Activated CD4-positive, alpha-beta T cell treated with anti-CD3 and anti-CD28 coated beads, Interleukin-2, Interleukin-6, amounts not matched to agents 100 ng/mL and 50 ng/mL, durations not matched to agents 16 hours and 8 hours (primary cell): Measurements from ENCODE around the gene ANKRD33B.
"Not testable (repeated sequence)": the region's sequence is repeated elsewhere in the genome, so short reads cannot be mapped to it uniquely, and the experiment has no call there.

Source experiments
- DNase-seq: peaks from one replicate; pipeline ENCODE4 v3.0.0-alpha.2; 2020

ANKRD33B gene

DNA sequence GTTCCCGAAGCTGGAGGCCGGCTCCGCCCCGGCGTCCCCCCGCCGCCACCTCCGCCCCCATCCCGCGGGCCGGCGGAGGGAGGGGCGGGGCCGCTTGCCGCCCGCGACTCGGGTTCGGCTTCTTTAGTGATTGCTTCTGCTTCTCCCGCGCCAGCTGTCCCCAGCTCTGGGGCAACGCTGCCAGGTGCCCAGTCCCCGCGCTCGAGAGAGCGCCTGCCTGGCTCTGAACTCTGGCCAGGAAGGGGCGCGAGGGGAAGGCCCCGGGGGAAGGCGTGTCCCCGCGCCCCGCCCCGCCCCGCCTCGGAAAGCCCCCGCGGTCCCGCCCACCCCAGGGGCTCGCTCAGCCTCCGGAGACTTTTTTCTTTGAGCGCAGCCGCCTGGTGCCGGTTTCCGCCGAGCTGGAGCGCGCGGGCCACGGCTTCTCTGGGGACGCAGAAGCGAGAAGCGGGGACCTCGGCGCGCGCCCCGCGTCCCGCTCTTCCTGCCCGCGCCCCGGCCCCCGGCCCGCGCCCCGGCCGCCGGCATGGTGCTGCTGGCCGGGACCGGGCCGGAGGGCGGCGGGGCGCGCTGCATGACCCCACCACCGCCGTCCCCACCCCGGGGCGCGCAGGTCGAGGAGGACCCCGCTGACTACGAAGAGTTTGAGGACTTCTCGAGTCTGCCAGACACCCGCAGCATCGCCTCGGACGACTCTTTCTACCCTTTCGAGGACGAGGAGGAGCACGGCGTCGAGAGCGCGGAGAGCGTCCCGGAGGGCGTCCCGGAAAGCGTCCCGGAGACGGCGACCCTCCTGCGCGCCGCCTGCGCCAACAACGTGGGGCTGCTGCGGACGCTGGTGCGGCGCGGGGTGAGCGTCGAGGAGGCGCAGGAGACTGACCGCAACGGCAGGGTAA, at the start of gene ANKRD33B:
ANKRD33B (plus strand) TSS at position 126 of the 893 bp plus-strand sequence; CDS start at position 524, 398 bp downstream.
- peak; percentile 89 for DNase-seq

DNA sequence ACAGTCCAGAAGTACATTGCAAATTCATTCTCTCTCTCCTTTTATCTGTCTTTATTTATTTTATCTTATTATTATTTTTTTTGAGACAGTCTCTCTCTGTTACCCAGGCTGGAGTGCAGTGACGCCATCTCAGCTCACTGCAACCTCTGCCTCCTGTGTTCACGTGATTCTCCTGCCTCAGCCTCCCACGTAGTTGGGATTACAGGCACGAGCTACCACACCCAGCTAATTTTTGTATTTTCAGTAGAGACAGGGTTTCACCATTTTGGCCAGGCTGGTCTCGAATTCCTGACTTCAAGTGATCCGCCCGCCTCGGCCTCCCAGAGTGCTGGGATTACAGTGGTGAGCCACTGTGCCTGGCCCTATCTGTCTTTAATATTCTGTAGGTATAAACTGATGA, 49.3 kb upstream of the ANKRD33B start:
- not testable (repeated sequence) for DNase-seq

DNA sequence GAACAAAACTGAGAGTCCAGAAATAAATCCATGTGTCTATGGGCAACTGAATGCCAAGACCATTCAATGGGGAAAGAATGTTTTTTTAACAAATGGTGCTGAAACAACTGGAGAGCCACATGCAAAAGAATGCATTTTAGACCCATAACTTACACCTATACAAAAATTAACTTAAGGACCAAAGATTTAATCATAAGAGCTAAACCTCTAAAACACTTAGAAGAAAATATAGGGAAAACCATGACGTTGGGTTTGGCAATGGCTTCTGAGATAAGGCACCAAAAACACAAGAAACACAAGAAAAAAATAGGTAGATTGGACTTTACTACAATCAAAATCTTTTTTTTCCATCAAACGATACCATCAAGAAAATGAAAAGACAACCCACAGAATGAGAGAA, 48.4 kb upstream of the ANKRD33B start:
- DNase-seq, result no peak

DNA sequence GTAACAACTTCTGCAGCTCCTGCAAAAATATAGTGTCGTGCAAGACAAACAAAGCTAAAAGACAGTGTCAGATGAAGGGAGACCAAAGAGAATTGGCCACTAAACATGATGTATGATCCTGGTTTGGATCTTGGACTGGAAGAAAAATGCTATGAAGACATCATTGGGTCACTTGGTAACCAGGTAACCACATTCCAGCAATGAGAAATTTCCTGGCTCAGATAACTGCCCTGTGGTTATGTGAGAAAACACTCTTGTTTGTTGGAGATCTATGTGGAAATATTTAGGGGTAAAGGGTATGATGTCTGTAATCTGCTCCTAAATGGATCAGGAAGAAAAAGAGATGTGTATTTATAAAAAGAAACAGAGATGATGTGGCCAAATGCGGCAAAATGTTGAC, 45.5 kb upstream of the ANKRD33B start:
- no peak for DNase-seq

DNA sequence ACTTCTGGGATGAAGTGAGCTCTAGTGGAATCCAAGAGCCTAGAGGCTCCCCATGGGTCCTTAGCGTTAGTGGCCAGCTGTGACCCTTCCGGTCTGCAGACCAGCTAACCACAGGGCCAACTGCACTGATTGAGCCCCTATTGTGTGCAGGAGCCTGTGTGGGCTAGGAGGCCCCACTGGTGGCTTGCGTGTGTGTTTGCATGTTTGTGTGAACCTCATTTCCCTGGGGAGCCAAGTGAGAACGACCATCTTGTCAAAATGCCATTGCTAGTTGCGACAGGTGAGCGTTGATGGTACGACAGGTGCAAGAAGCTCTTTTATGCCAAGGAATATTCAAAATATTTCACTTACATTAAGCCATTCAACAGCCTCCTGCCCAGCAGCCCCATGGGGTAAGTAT, 44.1 kb upstream of the ANKRD33B start:
- DNase-seq, result no peak

DNA sequence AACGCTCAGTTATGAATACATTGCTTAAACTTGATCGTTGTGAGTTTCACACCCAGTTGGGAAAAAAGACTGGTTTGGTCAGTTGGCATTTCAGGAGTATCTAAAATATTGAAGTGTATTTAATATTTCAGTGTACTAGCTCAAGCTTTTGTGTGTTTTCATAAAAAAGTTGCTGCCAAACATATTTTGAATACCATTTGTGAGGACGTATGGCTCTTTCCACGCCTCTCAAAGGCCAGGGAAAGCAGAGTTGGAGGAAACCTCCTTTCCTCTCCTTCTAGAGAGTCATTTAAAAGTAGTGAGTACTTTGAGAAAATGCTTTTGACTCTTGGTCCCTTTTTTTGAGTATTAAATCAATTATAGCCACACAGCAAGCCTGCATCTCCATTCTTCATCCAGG, 43.2 kb upstream of the ANKRD33B start:
- DNase-seq, result no peak

DNA sequence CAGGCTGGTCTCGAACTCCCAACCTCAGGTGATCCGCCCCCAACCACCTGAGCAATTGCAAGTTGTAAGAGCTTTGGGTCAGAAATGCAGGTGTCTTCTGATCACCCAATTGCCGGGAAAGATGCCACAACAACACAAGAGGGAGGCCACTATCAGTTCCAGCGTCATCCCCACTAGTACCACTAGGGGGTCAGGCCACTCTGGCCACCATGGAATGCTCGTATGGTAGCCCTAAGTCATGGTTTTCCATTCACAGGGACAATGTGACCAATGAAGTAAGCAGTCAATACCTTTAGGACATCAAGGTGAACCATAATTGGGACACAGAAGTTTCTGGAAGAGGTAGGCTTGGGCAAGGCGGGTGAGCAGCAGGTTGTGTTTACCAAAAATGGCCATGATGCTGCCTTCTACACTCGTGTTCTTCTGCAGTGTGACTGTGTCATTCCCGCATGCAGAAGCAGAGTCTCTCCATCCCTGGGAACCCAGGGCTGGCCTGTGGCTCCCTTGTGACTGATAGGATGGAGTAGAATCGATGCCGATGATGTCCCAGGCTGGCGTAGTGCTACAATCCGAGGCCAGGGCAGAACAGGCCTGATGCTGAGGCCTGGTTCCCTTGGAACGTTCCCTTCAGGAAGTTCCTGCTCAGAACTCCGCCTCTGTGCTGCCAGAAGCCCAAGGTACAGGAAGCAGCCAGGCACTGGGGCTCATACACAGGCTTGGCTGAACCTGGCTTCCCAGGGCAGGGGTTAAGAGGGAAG, 42.2 kb upstream of the ANKRD33B start:
- DNase-seq, result no peak

DNA sequence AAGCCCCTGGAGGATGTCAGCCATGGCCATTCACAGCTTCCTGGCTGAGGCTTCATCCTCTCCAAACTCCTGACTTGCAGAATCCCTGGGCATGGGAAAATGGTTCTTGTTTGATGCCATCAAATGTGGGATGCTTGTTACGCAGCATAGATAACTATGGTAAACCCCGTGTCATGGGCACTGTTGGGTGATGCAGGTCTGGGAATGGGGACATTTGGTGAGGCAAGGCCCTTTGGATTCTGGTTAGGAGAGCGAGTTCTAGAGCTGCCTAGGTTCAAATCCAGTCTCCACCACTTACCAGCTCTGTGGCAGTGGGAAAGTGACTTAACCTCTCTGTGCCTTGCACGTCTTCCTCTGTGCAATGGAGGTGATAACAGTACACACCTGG, 41.7 kb upstream of the ANKRD33B start:
- DNase-seq, result no peak

DNA sequence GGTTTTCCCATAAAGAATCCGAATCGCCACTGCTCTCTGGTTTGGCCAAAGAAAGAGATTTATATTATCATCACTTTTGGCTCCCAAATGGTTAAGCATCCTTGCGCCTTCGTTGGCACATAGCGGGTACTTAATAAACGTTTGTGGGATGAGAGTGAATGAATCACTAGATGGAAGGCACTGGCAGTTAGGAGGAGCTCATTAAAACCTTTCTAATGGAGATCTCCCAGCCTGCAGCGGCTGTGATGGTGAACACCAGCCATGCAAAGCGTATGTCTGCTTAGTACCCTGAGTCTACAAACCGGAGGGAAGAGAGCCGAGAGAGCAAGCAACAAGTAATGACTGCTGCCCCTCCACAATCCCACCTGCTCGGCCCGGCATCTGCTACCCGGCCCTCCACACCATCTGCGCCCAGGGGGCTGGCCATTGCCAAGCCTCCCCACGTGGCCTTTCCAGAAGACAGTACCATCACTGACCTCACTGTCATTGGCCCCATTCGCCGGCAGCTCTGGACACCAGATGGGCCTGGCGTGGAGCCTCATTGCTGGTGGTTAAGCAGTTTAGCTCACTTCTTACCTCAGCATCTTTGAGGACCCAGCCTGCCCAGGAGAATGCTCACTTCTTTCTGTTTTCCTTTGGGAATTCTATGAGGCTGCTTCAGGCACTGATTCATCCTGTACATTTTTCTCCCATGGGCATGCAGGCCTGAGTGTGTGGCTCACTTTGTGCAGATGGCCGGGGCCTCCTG, 39.3 kb upstream of the ANKRD33B start:
- DNase-seq, result no peak

DNA sequence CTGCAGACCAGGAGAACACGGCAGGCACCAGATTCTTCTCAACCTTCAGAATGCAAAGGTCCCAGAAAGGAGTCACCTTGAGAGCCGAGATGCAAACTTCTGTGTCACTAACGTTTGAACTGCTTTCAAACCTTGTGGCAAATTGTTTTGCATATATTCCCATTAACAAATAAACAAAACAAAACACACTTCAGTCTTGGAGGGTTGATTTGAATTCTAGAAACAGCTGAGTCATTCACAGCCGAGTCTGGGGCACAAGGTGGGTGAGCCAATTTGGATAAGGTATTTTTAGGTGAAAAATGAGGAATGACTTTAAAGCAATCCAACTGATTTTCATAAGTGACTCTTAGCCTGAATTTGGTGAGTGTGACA, 38.8 kb upstream of the ANKRD33B start:
- DNase-seq, result no peak

DNA sequence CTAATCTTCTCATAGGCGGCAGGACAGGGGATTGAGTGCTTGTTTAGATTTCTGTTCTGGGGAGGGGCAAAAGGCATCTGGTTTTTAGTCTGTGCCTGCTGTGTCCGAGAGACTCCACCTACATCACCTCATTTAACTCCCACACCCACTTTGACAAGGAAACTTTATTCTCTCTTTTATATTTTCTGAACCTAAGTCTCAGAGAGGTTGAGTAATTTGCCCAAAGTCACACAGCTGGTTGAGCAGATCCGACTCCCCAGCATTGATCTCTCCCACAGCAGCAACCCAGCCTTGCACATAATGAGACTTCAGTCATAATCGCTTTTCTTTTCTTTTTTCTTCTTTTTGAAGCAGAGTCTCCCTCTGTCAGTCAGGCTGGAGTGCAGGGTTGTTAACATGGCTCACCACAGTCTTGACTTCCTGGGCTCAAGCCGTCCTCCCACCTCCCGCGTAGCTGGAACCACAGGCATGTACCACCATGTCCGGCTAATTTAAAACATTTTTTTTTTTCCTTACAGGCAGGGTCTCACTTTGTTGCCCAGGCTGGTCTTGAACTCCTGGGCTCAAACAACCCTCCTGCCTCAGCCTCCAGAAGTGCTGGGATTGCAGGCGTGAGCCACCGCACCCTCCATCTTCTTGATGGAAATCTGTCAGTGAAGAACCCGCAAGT, 36.5 kb upstream of the ANKRD33B start:
- DNase-seq, result no peak

DNA sequence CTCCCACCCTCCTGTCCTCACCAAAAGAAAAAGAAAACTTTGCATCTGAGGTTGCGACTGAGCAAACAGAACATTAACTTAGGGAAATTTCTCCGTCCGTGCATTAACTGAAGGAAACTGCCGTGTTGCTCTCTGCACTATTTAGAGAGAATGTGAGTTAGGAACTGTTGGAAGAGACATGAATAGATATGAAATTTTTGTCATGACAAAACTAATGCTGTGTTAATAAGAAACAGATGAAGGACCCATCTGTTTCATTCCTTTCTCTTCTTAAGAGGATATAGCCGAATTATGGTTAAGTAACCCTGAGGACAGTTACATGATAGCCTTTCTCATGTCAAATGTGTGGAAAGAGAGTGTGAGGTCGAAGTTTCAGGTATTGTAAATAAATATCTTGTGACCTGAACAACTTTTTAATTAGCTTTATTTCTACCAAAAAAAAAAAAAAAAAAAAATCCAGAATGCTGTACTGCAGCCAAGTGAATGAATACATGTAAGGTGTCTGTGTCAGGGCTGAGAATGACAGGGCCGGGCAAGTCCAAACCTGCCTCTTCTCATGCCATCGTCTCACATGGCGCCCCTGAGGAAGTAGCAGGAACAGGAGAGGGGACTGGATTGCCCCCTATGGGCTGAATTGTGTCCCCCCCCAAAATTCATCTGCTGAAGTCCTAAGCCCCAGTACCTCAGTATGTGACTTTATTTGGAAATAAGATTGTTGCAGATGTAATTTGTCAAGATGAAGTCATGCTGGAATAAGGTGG, 35.6 kb upstream of the ANKRD33B start:
- no peak for DNase-seq

DNA sequence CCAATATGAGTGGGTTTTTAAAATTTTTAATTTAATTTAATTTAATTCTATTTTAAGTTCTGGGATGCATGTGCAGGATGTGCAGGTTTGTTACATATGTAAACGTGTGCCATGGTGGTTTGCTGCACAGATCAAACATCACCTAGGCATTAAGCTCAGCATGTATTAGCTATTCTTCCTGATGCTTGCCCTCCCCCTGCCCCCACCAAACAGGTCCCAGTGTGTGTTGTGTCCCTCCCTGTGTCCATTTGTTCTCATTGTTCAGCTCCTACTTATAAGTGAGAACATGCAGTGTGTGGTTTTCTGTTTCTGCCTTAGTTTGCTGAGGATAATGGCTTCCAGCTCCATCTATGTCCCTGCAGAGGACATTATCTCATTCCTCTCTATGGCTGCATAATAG, 35.0 kb upstream of the ANKRD33B start:
- no peak for DNase-seq

DNA sequence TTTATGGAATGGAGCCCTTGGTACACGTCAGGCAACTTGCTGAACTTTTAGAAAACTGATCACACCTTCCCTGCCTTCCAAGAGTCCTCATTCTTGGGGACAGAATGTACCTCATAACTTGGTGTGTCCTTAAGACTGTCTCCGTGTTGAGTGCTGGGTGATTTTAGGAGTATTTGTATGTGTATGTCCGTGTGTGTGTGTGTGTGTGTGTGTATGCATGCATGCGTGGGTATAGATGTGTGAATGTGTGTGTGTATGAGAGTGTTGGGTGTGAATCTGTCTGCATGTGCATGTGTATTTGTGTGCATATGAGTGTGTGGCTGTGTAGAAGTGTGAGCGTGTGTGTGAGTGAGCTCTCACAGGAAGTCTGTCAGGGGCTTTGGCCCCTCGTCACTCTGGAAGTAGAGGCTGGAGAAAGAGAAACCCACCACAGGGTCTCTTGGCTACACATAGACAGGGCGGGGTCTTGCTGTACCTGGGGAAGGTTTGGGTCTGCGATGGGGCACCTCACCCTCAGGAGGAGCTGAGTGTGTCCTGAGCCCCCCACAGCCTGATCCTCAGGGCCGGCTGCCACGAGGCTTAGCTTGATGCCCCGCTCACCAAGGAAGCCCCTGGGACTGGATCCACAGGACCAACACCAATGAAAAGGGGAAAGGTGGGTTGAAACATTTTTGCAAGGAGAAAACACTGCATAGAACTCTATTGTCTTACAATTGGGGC, 33.1 kb upstream of the ANKRD33B start:
- no peak for DNase-seq

DNA sequence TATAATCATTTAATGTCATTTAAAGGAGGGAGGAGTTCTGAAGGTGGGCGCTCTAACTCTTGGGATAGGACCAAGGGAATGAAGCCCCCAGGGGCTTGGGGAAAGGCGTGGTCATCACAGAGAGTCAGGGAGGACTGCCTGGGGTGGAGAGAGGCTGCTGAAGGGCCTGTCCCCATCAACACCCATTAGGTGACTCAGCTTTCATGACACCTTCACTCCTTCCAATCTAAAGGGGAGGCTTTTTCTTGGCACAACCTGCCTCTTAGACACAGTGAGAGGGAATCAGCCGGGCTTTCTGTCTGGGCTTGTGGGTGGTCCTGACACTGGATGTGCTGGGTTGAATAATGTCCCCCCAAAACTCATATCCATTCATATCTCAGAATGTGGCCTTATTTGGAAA, 31.4 kb upstream of the ANKRD33B start:
- DNase-seq, result no peak

DNA sequence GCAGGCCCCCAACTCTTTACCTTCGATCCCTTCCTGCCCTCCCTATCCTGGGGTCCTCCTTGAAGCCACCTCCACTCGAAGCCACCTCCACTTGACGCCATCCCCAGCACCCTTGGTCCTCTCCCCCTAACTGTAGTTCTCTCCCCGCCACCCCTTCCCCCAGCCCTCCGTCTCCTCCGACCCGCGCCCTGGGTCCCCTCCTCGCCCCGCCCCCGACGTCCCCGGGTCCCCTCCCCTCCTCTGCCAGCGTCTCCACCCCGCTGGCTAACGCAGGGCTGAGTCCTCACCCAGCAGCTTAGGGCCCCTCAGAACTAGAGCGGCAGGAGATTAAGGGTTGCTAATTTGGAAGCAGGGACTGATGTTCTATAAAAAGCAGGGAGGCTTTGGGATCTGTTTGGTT, 30.6 kb upstream of the ANKRD33B start:
- no peak for DNase-seq

DNA sequence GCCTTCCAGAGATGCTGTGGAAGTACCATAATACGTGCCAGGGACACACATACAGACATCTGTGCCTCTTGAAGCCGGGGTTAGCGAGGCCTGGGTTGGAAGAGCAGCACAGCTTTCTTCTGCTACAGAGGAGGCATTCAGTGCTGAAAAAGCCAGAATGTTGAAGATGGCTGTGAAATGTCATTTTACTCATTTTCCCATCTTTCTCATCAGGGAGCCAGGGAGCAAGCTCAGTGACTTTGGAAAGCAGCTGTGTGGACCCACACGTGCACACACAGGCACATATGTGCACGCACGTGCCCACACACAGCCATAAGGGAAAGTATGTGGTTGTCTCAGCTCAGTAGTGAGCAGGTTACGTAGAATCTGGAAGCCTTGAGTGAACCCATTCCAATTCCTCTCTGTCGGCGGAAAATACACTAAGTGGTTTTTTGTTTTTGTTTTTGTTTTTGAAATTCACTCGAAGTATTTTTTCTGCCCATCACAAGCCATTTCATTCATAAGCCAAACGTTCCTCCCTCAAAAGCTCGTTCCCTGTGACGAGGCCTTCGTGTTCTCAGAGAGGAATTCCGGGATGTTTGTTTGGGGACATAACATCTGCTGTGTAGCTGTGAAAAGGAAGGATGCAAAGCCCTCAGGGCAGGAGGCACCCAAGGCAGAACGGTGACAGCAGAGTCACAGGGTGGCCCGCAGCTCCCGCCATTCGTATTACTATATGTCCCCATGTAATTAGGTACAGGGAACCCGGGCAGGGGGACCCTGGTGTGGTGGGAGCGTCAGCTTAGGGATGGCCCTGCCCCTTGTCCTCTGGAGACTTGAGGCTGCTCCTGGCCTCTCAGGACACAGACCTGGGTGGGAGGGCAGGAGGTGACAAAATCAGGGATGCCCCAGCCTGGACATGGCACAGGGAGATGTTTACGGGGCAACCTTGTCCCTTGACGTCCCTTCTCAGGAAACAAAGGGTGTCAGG, 29.0 kb upstream of the ANKRD33B start:
- no peak for DNase-seq

DNA sequence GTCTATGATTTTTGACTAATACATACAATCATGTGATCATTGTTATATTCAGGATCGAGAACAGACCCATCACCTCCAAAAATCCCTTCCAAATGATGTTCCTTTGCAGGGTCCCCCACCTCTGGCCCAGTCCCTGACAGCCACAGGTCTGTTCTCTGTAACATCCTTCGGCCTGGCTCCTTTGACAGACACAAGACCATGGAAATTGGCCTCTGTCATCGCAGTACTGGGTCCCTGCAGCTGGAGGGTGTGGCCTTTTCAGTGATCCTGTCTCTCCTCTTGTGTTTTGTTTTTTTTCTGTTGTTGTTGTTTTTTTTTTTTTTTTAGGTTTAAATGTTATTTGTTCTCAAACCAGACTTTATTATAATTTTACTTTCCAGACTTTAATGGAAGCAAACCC, 27.4 kb upstream of the ANKRD33B start:
- no peak for DNase-seq

DNA sequence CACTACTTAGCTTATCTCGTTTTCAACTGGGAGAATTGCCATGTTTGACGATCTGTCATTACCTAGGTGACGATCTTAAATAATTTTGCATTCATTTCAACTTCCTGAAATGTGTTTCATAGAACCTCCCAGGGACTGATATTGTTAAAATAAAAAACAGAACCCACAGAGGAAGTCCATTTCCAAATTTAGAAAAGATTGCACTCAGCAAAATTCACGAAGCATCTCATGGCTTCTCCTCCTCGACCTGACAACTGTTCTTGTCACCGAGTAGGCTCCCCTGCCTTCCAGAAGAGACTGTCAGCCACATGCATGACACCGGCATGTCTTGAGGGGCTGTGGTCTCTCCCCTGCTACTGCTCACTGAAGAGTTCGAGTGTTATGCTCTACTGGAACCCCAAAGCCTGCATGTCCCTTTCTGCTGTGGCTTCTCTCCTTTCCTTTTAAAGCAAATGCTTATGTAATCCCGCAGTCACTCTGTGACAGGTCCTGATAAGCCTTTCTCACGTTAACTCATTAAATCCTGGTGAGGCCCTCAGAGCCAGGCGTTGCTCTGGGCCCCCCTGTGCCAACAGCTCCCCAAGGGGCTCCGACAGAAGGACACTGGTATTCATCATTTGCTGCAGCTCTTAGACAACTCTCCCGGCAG, 26.8 kb upstream of the ANKRD33B start:
- DNase-seq, result no peak

DNA sequence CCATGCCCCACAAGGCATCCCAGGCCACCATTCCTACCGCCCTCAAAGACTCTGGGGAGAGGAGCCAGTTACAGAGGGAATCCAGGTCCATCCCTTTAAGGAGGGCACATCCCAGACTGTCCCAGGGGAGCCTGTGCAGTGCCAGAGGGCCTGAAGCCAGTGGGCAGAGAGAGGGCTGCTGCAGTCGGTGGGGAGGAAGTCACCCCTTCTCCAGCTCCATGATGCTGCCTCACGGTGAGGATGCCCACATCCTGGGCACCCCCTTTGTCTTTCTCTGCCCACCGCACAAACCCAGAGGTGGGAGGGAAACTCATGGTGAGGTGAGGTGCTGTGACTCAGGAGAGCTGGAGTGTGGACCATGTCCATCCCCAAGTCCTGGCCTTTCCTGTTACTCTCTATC, 26.2 kb upstream of the ANKRD33B start:
- no peak for DNase-seq
